SW480 (cell line): Measurements from ENCODE around the gene GDF9.
A peak's percentile ranks its signal among the peaks of the same experiment; 100 is the strongest.
"Not testable (repeated sequence)": the region's sequence is repeated elsewhere in the genome, so short reads cannot be mapped to it uniquely, and the experiment has no call there.

ENCODE experiments used
- DNase-seq: peaks from one replicate; pipeline ENCODE4 v3.0.0-alpha.2; 2016; ENCODE audit warnings: low spot score

Gene GDF9

GRCh38 chr5:132873119-132873929, 7.1 kb upstream of the GDF9 start, which contains the start of gene LEAP2:
Gene LEAP2 (plus strand): TSS chr5:132873668. CDS start chr5:132873695, 27 bp downstream.
- no peak for DNase-seq

DNA sequence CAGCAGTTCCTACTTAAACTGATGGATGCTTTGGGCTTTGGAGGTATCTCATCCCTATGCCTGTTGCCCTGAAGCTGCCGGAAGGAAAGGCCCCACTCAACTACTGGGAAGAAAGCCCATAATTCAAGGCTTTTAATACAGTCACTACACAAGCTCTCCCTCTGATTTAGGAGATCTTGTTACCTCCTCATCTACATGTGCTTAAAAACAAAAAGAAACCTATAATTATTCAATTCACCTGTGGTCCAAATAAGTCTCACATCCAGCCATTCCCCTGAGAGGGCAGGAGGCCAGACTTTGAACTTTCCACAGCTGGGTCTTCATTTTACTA, 6.5 kb upstream of the GDF9 start:
- no peak for DNase-seq

DNA sequence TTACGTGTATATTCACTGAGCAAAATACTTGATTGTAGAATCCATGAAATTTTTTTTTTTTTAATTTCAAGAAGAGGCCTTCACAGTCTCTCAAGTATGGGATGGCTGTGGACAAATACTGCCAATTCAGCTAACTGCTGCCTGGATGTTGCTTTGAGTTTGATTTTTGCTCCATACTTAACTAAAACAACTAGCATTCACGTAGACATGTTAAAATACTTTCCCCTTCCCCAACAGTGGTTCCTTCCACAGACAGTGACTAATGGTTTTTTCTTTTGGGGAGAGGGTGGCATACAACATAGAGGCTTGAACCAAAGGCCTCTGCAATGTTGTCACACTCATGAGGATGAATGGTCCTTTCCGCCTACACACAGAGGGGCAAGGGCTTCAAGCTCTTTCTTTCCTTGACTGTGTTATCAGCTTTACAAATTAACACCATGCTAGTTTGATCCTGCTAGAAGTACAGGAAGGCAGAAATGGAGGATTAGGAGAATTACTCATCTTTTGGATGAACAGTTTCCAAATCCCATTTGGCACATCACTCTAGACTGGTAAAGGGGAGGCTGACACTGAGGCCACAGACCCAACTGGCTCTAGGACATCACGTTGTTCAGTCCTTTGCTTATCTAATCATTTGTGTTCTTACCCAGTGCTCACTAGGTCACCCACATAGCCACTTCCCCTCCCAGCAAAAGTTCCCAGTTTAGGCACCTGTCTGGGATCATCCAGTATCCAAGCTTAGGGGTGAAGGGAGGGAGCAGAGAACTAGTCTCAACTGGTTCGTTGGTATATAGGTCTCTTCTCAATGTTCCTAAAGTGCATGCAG, 5.4 kb upstream of the GDF9 start:
- DNase-seq = no peak

DNA sequence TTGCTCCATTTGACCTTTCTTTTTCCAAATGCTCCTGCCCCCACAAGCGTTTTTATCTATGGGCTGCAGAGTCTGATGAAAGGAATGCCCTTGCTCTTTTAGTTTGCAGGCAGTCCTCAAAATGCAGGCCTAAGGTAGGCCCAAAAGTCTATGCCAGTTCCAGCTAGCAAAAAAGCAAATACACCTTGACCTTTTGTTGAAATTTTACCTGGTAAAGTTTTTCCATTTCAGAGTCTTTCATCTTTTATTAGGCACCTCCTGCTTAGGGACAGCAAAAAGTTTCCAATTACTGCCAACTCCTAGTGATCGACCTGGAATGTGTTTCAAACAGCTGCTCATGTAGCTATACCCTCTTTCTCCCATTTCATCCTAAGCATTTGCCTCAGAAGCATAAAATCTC, 4.5 kb upstream of the GDF9 start:
- no peak for DNase-seq

- no peak for DNase-seq
These were observed 2.5 kb upstream of the GDF9 start for GRCh38 chr5:132868754-132869153.

DNA sequence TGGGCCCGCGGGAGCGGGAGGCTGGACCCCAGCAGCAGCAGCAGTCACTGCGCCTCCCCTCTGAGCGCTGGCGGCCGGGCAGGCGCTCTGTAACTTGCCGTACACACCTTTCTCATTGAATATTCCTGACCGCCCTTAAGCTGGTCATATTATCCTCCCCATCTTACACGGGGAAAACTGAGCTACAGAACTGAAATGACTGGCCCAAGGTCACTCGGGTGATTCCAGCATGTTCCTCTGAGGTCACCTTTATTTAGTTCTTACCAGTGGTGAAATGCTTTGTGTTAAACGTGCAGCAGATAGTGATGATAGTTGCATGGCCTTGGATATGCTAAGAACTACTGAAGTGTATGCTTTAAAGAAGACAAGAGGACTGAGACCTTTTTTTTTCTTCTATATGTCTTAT, 780 bp upstream of the GDF9 start:
- no peak for DNase-seq

GRCh38 chr5:132865668-132866341, 464 bp downstream of the GDF9 start:
- DNase-seq = no peak

- DNase-seq = no peak
These were observed 5.5 kb downstream of the GDF9 start for GRCh38 chr5:132860742-132861141.

DNA sequence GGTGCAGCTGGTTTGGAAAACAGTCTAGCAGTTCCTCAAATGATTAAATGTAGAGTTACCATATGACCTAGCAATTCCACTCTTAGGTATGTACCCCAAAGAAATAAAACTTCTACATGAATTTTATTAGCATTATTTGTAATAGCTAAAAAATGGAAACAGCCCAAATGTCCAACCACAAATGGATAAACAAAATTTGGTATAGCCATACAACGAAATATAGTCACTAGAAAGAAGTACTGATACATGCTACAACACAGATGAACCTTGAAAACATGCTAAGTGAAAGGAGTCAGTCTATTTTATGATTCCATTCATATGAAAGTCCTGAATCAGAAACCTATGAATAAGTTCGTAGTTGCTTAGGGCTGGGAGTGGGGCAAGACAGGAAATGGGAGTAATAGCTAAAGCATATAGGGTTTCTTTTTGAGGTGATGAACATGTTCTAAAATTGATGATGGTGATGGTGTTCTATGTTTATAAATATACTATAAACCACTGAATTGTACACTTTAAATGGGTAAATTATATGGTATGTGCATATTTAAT, 6.3 kb downstream of the GDF9 start:
- no peak for DNase-seq

- DNase-seq = no peak
These were observed 10.3 kb downstream of the GDF9 start for GRCh38 chr5:132856011-132856410.

DNA sequence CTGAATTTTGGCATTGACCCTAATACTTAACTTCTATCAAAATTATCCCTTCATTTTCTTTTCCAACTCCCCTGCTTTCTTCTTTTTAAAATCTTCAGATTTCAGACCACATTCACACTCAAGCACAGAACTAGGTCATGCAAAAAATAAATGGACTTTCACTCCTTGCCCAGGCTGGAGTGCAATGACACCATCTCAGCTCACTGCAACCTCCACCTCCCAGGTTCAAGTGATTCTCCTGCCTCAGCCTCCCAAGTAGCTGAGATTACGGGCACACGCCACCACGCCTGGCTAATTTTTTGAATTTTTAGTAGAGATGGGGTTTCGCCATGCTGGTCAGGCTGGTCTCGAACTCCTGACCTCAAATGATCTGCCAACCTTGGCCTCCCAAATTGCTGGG, 11.3 kb downstream of the GDF9 start:
- not testable (repeated sequence) for DNase-seq

- DNase-seq = no peak
These were observed 12.0 kb downstream of the GDF9 start for GRCh38 chr5:132854301-132854700.

GRCh38 chr5:132853790-132854189, 12.5 kb downstream of the GDF9 start:
- DNase-seq = peak; percentile 29

GRCh38 chr5:132853323-132853722, 12.9 kb downstream of the GDF9 start:
- DNase-seq = no peak

DNA sequence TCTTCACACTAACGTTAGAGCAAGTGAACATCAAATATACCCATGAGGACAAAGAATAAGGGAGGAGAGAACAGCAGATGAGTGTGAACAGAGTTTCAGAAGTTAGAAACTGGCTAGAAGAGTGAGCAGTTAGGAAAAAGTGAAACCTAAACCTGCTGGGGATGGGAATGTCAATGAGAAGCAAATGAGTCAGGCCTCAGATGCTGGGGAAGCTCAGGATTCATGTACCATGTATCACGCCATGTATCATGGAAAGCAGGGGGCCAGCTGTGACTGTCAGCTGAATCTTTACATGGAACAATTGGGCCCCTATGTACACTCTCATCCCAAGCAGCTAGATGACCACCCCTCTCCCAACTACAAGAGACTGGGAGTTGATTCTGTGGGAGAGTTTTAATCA, 16.2 kb downstream of the GDF9 start:
- no peak for DNase-seq

DNA sequence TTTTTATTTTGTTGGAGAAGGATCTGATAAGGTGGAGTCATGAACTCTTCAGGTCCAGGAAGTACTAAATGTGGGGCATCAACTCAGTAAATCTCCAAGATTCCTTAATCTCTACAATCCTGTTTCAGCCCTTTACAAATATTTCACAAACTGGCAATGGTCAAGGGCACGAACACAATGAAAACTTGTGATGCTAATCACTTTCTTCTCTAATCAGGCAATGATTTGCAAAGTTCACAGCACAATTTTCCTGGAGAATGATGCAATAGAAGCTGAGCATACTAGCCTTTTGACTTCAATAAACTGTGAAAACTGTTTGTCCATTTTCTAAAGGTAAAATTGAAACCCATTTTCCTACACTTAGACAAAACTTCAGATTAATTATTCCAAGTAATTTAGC, 16.9 kb downstream of the GDF9 start:
- DNase-seq = no peak

- no peak for DNase-seq
These were observed 18.0 kb downstream of the GDF9 start for GRCh38 chr5:132848270-132848669.

DNA sequence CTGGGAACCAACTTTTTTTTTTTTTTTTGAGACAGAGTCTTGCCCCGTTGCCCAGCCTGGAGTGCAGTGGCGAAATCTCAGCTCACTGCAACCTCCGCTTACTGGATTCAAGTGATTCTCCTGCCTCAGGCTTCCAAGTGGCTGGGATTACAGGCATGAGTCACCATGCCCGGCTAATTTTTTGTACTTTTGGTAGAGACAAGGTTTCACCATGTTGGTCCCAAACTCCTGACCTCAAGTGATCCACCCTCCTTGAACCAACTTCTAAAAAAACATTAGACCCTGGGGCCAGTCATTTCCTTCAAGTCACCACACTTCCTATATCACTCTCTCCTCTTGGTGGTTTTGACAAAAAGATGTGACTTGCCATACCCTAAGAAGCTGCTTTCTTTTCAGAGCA, 25.0 kb downstream of the GDF9 start:
- no peak for DNase-seq

DNA sequence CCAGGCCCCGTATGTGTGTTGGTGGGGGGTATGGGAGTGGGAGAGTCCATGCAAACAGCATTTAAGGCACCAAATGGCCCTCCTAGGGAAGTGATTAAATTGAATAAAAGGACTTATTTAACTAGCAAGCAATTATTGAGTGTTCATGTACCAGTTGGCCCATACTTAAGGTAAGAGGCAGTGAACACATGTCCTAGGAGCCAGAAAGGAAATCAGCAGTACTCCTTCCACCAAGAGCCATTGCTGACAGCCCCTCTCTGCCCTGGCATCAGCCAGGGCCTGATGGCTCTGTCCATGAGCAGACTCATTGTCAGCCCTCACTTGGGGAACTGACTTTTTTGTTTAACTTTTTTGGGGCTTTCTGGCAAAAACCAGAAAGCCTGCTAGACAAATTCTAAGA, 25.4 kb downstream of the GDF9 start:
- no peak for DNase-seq

- no peak for DNase-seq
These were observed 26.0 kb downstream of the GDF9 start for GRCh38 chr5:132840313-132840712.

DNA sequence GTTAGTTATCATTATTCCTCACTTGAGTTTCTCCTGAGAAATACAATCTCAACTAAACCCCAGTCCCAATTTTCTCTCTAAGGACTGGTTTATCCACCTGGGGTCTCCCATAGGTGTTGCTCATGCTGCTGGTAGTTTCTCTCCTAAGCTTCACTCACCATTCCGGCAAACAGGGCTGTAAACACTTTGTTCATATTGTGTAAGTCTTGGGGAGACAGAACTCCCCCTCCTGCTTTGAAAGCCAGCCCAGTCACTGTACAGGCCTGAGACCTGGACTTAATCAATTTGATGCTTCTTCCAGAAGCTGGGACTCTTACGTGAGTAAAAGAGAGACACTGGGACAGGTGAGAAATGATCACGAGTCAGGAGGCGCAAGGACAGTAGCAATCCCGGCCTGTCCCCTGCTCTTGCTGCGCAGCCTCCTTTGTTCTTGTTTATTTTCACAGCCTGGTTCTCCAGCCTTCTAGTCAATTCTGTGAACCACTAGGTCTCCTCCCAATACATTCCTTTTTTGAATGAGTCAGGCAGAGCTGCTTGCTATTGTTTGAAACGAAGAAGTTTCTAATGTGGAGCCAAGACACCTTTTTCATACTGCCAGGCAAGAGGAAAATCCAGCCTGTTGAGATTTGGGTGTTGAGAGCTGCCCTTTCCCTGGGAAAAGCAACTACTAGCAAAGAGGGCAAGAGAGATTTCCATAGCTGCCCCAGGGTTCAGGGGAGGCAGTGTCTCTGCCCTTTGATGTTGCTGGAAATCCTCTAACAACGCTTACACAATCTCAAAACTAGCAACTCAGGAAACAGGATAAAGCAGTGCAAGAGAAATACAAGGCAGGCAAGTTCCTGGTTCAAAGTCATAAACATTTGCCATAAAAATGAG, 26.6 kb downstream of the GDF9 start:
- DNase-seq = peak; percentile 80
